ENCODE measurements around the gene CLTCL1. TPM values are rescaled to one million over a fixed set of nuclear protein-coding genes. Genes with fewer than 3 reads are reported as not detected.
A peak's percentile ranks its signal among the peaks of the same experiment; 100 is the strongest.

Gene CLTCL1
- total and polyA plus RNA-seq, 2 donors (not counting 1 experiment from before 2014, with no cell fraction given) = 1.0 to 5.5 TPM

DNA sequence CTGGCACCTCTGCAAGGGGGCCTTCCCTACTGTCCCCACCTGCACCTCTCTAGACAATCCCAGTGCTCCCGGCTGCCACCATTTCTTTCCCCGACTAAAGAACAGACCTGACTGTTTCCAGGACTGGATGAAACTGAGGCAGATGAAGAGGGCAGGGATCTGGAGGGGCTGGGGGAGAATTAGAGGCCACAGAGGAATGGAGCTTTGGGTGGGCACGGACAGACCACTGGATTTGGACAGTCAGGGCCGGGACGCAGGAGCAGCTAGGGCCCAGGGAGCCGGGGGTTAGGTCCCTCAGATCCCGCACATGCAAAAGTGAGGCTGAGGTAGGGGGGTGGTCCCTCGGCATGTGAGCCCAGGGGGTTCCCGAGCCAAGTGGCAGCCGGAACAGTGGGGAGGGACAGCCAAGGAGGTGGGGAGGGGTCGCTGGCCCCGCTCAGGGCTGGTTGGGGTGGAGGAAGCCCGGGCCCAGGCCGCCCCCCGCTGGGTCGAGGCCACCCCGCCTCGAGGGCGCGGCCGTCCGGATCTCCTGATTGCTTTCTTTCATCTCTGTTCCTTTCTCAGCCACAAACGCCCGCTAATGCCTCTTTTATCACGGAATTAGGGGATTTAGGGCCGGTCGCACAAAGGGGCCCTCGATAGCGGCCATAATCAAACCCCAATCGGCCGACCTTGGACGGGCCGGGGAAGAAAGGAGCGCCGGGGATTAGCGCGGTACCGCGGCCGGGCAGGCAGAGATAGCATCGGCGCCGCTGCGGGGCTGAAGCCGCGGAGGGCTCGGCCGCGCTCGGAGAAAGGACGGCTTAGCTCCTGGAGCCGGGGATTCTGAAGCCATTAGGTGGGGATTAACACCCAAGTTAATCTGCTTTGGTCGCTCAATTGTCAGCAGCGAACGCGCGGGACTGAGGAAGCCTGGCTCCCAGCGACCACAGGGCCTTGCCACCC lies 122.2 kb downstream of the CLTCL1 start:
- Mint-ChIP-seq H3K27me3 (peaks cover 29% of the 10 kb centered on the region), H3K9me3 (ENCODE audit: insufficient read depth) (peaks cover 2% of the 10 kb centered on the region), H3K4me3 (peak overlapping the region; percentile 96), H3K4me1 (peaks cover 47% of the 10 kb centered on the region), H3K27ac (peak overlapping the region; percentile 38)
- DNase-seq (peak; percentile 31), ATAC-seq (ENCODE audit: low read depth) (no peak)
- H3K79me2 ChIP-seq (ENCODE audit: control insufficient read depth, insufficient read depth, low read length) = peaks cover 40% of the 10 kb centered on the region
- ChIA-PET CTCF (interaction anchor here (0.7 kb wide), 1 partner anchor 317 kb away, joined by 3 read pairs; no protein-coding TSS in a partner anchor), POLR2A (no interaction called here)
- H3K9ac ChIP-seq (ENCODE audit: low read length) = peak overlapping the region; percentile 53
- H2AFZ ChIP-seq (ENCODE audit: insufficient read depth, low read depth, low read length, poor library complexity, severe bottlenecking) = peak overlapping the region; percentile 76
- TF ChIP-seq, protein P1, sequence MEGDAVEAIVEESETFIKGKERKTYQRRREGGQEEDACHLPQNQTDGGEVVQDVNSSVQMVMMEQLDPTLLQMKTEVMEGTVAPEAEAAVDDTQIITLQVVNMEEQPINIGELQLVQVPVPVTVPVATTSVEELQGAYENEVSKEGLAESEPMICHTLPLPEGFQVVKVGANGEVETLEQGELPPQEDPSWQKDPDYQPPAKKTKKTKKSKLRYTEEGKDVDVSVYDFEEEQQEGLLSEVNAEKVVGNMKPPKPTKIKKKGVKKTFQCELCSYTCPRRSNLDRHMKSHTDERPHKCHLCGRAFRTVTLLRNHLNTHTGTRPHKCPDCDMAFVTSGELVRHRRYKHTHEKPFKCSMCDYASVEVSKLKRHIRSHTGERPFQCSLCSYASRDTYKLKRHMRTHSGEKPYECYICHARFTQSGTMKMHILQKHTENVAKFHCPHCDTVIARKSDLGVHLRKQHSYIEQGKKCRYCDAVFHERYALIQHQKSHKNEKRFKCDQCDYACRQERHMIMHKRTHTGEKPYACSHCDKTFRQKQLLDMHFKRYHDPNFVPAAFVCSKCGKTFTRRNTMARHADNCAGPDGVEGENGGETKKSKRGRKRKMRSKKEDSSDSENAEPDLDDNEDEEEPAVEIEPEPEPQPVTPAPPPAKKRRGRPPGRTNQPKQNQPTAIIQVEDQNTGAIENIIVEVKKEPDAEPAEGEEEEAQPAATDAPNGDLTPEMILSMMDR (IDR thresholded peaks at IDR 0.05) = no peak
- TF ChIP-seq EZH2 (IDR thresholded peaks at IDR 0.05; ENCODE audit: borderline replicate concordance, insufficient read depth, low read depth, low read length, poor library complexity, severe bottlenecking) = no peak
- H4K20me1 ChIP-seq (ENCODE audit: control insufficient read depth, insufficient read depth, low read length, poor library complexity, severe bottlenecking) = peaks cover 8% of the 10 kb centered on the region
- WGBS (ENCODE audit: insufficient coverage) = 10% methylated on average over 56 of the region's 58 CpGs
- H3K27ac ChIP-seq (ENCODE audit: low read length in 2 of 2) = no peak overlapping the region
- peak overlapping the region; percentile 99 for H3K4me2 ChIP-seq (replicated peaks; ENCODE audit: low read depth, low read length, poor library complexity, severe bottlenecking)
- H3K27me3 ChIP-seq (replicated peaks in 1 of 4; ENCODE audit: control extremely low read depth in 1 of 4, control insufficient read depth in 3 of 4, insufficient read depth in 4 of 4, low read length in 3 of 4) = peaks cover 0 to 46% (median 25%) of the 10 kb centered on the region in 4 experiments
- H3K36me3 ChIP-seq (replicated peaks in 1 of 2; ENCODE audit: control extremely low read depth in 1 of 2, control insufficient read depth in 1 of 2, extremely low read depth in 1 of 2, insufficient read depth in 2 of 2, low read length in 1 of 2) = no peaks in the 10 kb centered on the region
- peaks cover 0 to 18% (median 3%) of the 10 kb centered on the region in 3 donors for H3K9me3 ChIP-seq (ENCODE audit: control extremely low read depth in 1 of 3, control insufficient read depth in 2 of 3, insufficient read depth in 1 of 3, low read length in 2 of 3)
- intact Hi-C loops (cut with micrococcal nuclease) = no loop called here
- peak overlapping the region in 4 of 5 experiments; percentile 14 to 38 (median 28) for H3K4me3 ChIP-seq (ENCODE audit: control extremely low read depth in 1 of 5, extremely low read depth in 1 of 5, insufficient read depth in 1 of 5, low read depth in 2 of 5, low read length in 4 of 5)
- peaks cover 49 to 52% of the 10 kb centered on the region in 2 donors for H3K4me1 ChIP-seq (ENCODE audit: control insufficient read depth in 2 of 2, insufficient read depth in 2 of 2, low read length in 2 of 2)

All from B cell (primary cell).